Activated CD4-positive, alpha-beta T cell treated with anti-CD3 and anti-CD28 coated beads, Interleukin-2, amount 50 U/mL, for 1 hour (primary cell): Measurements from ENCODE around the gene TMEM138.
A peak's percentile ranks its signal among the peaks of the same experiment; 100 is the strongest.

Experiments used
- DNase-seq: peaks from one replicate; pipeline ENCODE4 v3.0.0-alpha.2; 2020

The TMEM138 gene

DNA sequence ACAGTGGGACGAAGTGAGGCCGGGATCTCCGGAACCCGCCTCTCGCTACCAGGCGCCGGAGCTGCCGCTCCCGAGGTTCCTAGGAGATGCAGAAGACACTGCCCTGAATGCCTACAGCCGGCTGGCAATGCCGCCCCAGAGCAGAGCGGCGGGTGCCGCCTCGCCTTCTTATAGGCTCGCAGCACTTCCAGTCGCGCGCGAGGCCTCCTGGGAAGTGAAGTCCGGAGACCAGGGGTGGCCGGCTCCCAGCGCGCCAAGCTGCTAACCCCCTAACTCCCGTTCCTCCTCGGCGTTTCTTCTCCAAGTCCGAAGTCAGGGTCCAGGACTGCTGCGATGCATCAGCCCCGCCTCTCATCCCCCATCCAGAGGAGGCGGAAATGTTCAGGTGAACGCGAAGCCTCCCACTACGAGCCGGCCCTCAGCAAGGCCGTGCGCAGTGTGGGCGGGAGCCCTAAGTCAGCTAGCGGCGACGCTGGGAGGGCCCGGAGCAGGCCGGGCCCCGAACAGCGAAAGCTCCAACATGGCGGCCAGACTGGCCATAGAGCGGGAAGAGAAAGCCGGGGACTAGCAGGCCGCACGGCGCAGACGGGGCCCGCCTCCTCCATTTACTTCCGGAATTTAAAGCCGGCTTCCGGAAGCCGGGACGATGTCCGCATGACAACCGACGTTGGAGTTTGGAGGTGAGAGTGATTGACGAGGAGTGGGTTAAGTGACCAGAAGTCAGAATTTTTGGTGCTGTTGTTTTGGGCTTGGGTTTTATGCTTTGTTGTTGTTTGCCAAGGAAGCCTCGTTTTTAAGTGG is at the start of gene TMEM138, which contains the start of gene CYB561A3:
Gene TMEM138, plus strand, starts transcription at position 634 of the 801 bp plus-strand sequence. CDS start 2,017 bp downstream, outside the sequence.
Gene CYB561A3, minus strand, starts transcription at position 142 of the 801 bp plus-strand sequence. CDS start 5,169 bp downstream, outside the sequence.
- DNase-seq = peak; percentile 82

DNA sequence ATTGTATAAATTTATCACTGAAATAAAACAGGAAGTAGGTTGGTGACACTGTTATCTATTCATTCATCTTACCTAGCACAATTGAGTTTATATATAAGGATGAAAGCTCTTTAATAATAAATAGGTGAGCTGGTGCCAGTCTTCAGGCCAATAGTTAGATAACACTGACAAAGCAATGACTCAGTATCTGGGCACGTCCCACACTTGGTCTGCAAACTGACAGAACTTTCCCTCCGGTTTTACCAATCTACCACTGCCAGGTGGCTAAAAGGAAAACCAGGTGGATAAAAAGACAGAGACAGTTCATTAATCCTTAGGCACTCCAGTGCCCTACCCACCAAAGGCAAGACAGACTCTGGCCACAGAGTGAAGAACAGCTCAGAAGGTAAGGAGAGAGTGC is 46.9 kb upstream of the TMEM138 start:
- DNase-seq = no peak

DNA sequence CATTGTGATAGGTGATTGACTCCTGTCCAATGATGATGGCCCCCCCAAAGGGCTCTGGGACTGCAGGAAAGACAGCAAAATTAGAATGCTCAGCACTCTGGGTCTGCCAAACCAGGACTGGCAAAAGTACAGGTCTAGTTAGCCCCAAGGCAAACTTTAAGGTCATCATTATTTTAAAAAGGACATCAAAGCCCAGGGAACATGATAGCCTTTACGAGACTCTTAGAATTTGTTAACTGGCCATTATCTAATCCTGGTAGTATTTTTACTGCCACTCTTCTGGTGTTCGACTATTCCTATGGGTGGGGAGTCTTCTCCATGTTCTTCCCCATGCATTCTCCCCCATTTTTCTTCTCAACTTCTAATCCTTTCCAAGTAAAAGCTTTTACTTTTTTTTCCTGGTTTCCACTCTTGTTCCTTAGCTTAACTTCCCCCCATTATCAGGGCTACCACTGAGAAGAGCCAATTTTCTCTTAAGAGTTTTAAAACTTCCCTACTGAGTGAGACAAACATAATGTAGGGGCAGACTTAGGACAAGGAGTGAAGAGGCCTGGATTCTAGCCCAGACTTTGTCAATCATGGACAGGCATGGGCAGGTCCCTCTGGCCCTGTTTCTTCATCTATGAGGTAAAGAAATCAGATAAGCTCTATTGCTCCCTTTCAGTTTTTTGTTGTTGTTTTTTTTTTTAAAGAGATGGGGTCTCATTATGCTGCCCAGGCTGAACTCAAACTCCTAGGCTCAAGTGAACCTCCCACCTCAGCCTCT is 36.3 kb upstream of the TMEM138 start:
- no peak for DNase-seq

DNA sequence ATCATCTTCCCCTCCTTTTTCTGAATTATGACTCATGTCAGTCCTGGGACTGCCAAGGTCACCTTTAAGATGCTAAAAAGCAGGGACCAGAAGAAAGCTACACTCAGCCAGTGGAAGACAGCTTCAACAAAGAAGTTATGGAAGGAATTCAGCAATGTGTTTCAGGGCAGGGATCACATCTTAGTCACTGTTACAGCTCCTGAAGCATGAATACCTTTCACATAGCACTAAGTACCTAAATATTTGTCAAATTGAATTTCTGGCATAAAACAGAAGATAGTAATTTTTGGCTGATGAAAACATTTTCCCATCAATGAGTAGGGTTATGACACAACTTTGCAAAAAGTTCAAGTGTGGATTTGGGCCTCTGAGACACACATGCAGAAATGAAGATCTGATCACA is 34.5 kb upstream of the TMEM138 start:
- no peak for DNase-seq

DNA sequence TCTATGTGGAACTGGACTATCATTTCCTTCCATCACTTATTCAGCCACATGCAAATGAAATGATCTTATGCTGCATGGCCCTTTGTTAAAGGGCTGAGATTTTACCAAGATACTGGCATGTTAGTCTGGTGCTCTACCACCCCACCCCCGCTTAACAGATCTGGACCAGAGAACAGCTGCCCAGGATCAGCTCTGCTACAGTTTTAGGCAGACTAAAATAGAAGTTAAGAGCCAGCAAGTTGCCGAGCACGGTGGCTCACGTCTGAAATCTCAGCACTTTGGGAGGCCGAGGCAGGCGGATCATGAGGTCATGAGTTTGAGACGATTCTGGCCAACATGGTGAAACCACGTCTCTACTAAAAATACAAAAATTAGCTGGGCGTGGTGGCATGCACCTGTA is 33.8 kb upstream of the TMEM138 start:
- DNase-seq = no peak

DNA sequence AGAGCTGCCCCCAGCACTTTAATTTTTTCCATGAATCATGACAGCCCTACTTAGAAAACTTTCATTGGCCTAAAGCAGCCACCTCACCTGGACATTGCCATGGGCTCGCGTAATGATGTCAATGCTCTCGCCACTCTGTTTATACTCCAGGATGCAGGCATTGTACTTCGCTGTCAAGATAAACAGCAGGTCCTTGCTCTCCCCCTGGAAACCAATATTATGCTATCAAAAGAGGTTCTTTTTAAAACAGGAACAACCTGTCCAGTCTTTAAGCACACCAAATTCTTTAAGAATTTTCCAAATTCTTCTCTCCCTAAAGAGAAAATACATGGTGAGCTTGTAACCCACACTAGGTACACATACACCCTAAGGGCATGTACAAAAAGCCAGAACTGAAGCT is 32.3 kb upstream of the TMEM138 start:
- no peak for DNase-seq

DNA sequence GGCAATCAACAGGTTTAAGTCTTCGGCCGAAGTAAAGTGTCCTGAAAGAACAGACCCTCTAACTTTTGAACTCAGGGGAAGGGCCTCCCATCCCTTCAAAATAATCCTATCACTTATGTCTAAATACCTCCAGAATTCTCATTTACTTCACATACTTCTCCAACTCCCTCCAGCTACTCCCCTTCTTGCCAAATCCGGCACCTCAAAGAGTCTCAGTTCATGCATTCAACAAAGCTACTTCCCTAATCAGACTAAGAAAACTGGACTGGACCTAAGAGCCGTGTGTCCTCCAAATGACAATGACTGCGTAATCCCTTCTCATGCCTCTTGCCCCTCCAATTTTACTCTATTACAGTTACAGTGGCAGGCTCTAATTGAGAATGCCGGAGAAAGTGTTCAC is 30.5 kb upstream of the TMEM138 start:
- no peak for DNase-seq

DNA sequence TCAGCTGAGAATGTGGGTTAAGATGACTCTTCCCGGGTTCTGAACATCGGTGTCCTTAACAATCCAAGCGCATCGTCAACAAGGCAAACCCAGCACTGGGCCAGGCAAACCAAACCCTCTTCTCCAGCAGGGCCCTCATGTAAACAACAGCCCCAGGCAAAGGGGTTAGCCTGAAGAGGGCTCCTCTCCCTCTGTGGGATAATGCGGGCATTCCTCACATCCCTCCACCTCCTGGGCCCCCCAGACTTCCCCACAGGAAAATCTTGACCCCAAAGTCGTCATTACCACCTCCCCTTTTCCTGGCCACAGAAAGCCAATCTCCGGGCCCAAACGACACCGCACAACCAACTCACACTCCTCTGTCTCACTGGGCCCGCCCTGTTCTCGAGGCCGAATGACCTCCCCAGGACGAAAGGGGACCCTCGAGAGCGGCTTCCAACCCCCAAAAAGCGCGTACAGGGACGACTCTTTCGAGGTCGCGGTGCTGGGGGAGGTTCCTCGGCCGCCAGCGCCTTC is 29.8 kb upstream of the TMEM138 start:
- DNase-seq = no peak

DNA sequence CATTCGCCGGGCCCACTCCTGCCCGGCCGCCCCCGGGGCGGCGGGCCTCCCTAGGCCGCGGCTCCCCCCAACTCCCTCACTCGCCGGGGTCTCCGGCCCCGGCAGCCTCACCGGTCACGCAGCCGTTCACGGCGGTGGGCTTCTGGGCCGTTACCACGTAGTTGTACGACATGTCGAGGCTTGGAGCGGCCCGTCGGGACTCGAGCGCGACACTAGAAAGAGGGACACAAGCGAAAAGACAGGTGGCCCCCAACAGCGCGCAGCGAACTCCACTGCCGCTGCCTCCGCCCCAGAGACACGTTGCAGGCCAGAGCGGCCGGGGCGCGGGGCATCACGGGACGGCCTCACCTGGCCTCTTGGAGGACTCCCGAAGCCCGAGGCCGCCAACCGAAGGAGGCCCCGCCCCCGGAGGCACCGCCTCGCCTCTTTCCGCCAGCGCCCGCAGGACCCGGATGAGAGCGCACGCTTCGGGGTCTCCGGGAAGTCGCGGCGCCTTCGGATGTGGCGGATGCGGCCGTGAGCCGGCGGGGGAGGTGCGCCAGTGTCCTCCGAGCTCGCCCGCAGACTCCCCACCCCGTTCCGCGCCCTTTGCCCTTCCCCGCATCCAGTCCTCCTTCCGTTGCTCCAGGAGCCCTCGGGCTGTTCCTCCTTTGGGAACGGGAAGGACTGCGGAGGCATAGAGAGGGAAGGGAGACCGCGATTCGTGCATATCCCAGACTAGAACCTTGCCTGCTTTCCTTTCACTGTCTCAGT is 29.2 kb upstream of the TMEM138 start, which contains the start of the genes DDB1 and TKFC:
Gene DDB1, minus strand, starts transcription at position 309 of the 753 bp plus-strand sequence. Its CDS starts 137 bp downstream, at position 172.
Gene TKFC, plus strand, starts transcription at position 432 of the 753 bp plus-strand sequence. CDS start 1,501 bp downstream, outside the sequence.
- DNase-seq = peak; percentile 96

DNA sequence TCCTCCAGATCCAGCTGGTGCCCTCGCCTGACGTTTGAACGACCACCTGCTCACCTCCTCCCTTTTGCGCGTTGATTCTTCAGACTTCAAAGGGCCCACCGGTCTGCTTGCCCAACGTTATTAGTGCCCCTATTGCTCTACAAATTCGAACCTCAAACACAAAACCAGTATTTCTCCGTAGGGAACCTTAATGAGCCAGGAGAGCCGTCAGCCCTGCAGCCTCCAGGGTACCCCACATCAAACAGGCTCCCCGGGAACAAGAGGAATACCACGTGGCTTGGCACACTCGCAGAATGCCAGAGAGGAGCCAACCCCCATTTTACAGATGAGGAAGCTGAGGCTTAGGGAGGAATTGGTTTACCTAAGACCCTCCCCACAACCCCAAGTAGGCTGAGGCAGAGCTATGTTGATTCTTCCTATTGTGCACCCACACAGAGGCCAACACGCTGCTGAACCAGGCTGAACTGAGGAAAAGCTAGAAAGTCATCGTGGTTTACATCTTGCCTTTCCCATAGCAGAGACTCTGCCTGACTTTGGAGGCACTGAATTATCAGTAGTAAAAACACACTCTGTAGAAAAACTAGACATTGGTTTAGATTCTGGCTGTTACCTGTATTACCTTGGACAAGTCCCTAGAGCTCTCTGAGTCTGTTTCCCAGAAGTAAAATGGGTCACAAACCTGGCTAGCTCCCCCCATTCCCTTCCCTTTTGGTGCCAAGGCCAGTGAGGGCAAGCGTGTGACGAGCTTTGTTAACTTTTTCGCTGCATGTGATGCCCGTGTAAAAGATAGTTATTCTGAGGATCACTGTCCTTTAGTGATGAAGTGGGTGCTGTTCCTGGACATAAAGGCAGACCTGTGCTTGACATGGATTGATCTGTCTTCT is 28.4 kb upstream of the TMEM138 start:
- DNase-seq = no peak

DNA sequence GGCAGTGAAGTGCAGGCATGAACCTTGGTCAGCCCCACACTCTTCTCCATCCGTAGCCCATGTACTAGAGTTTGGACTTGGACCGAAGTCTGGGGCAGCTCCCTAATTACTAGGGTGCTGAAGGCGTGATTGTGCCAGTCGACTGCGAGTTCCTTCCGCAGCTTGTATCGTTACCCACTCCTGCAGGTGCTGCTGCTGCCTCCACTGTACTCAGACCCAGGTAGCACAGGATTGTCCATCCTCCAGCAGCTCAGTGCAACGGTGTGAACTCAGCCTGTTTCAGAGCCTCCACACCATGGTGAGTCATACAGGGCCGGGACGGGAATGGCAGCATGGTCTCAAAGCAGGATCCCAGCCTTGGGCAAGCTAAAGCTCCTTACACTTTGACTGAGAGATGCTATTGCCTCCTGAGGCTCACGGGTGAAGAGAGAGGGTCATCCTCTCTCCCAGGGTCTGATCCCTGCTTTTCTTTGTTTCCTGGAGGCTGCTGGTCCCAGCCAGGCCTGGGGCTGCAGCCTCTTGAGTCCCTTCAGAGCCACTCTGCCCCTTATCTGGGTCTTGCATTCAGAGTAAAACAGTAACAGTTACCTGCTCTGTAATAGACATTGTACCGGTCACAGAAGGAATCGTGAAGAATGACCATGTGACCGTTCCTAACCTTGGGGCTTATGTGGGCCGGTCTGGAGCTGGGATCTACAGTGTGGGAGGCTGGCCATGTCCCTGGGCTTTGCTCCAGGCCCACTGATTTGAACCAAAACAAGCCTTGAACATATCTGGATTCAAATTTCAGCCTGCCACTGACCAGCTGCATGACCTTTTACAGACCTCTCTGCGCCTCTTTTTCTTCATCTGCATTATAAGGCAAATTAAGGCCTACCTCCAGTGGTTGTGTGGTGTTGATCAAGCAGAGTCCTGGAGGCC is 27.5 kb upstream of the TMEM138 start:
- no peak for DNase-seq

DNA sequence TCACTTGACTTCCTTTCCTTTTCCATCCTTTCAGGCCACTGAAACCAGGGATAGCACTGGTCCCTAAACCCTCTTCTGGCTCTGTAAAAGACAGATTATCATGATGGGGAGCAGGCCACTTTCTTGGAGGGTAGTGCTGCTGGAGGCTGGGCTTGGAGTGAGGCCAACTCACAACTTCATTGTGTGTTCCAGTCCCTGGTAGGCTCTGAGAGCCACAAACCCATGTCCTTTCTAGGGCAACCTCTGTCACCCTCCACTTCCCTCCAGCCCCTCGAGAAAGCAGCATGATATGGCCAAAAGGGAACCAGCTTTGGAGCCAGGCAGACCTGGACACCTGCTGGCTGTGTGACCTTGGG is 26.8 kb upstream of the TMEM138 start:
- no peak for DNase-seq

DNA sequence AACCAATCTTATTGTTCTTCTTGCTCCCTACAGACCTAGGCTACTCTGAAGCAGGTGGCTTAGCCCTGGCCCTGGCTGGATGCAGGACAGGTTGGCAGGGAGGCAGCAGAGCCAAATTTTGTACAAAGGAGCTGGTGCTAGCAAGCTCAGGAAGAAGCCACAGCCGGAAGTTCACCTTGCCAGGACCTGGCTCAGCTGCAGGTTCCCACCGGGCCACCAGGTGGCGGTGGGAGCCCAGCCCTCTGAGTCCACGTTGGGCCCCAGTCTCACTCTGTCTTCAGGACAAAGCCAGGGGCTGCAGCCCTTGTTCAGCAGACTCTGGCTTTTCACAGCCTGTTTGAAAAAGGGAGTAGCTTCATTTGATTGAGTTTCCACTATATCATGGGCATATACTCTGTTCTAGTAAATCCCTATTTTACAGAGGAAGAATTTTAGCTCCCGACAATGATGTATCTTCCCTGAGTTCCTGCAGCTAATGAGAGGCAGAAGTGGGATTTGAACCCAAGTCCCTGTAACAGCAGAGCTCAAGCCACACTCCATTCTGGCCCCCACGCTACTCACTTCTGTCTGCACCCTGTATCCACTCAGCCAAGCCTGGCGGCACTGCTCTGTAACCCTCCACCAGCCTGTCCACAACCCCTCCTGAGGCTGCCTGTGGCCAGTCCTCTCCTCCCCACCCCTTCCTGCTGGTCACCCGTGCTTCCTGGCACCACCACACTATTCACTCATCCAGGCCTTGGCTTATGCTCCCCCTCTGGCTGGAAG is 25.8 kb upstream of the TMEM138 start:
- peak; percentile 76 for DNase-seq

DNA sequence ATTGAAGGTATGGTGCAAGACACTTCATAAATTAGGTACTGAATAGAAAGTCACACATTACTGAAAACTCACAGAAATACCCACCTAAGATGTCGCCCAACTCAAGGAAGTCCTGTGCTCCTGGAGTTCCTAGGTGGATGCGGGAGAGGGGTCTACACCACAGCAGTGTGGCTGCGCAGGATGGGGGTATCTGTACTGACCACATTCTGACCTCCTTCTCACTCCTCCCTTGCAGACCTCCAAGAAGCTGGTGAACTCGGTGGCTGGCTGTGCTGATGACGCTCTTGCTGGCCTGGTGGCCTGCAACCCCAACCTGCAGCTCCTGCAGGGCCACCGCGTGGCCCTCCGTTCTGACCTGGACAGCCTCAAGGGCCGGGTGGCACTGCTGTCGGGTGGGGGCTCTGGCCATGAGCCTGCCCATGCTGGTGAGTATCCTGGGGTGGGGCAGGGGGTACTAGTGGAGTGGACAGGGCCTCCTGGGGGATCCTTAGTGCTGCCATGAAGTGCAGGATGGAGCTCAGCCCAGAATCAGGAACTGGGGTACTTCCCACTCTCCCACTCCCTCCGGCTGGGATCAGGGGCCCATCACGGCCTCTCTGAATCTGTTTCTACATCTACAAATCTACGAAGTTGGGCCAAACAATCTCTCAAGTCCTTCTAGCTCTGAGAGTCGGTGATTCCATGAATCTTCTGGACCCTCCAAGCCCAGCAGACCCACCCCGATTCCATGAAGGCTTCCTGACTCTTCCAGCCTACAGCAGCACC is 24.3 kb upstream of the TMEM138 start:
- no peak for DNase-seq

DNA sequence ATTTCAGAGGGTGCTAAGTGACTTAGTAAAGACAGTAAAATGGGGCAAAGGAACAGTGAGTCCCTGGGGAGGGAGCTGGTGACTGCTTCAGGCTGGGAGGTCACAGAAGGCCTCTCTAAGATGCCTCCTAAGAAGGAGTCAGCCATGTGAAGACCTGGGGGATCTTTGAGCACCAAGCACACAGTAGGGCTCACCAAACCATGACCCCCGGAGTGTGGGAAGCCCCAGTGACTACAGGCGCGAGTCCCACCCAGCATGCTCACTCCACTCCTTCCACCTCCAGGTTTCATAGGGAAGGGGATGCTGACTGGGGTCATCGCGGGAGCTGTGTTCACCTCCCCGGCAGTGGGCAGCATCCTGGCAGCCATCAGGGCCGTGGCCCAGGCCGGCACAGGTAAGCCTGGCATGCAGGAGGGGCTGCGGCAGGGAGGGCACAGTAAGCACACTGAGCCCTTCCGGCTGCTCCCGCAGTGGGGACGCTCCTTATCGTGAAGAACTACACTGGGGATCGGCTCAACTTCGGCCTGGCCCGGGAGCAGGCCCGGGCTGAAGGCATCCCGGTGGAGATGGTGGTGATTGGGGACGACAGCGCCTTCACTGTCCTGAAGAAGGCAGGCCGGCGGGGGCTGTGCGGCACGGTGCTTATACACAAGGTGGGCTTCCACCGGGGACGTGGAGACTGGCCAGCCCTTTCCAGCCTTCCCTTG is 23.2 kb upstream of the TMEM138 start:
- no peak for DNase-seq

DNA sequence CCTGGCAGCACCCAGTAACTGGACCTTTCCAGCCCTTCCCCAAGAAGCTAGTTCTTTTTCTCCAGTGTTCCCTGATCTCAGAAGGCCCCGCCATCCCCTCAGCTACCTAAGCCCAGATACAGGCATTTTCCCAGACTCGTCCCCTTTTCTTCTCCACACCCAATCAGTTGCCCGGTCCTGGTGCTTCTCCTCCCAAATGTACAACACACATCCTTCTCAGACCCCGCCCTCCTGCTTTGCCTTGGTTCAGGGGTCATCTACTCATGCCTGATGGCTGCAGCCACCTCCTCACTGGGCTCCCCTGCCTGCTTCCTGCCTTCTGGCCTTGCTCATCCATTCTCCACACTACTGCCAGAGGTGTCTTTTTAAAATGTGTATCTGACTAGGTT is 22.7 kb upstream of the TMEM138 start:
- no peak for DNase-seq

DNA sequence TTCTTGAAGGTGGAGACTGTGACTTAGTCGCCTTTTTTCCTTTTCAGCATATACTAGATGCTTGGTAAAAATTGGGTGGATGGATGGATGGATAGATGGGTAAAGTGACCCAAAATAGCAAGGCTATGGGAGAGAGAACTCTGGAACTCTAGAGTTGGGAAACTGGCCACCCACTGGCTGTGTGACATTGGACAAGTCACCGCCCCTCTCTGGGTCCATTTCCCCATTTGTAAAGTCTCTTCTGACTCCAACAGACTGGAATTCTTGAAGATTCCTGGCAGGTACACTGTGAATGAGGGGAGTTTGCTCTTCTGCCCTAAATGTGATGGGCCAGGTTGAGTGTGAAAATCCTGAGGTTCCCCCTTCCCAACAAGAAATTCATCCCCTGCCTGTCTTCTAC is 21.2 kb upstream of the TMEM138 start:
- DNase-seq = no peak

DNA sequence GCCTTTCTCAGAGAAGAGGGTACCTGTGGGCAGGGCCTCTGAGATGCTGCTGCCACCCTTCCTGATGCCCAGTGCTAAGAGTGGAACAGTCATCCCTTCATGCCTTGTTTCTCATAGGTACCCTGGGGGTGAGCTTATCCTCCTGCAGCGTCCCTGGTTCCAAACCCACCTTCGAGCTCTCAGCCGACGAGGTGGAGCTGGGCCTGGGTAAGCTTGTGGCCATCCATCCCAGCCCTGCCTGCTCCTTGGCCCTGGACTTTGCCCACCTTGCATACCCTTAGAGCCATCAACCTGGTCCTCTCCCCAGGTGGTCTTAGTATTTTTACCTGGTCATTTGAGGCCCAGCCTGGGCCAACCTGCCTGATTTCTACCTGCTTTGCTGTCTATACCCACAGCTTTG is 20.5 kb upstream of the TMEM138 start:
- DNase-seq = no peak
